Right renal cortex interstitium (tissue), 3 donors: Measurements from ENCODE around the gene ITIH4. TPM values are rescaled to one million over a fixed set of nuclear protein-coding genes. Genes with fewer than 3 reads are reported as not detected.

Source experiments
- DNase-seq, 3 donors: peaks; one replicate each; pipeline ENCODE4 v3.0.0-alpha.2; 2013; ENCODE audit warnings: low read depth in 3 of 3, low spot score in 2 of 3
- polyA plus RNA-seq, 3 donors: library from polyadenylated mRNA; unstranded; fragments of 120-200 nt; gene quantifications; one replicate each; pipeline ENCODE4 v1.2.1, GENCODE V29; 2013; ENCODE audit not compliant: insufficient read length in 3 of 3

The ITIH4 gene
- polyA plus RNA-seq, 3 donors, result 4.3 to 7.0 (median 5.2) TPM

DNA sequence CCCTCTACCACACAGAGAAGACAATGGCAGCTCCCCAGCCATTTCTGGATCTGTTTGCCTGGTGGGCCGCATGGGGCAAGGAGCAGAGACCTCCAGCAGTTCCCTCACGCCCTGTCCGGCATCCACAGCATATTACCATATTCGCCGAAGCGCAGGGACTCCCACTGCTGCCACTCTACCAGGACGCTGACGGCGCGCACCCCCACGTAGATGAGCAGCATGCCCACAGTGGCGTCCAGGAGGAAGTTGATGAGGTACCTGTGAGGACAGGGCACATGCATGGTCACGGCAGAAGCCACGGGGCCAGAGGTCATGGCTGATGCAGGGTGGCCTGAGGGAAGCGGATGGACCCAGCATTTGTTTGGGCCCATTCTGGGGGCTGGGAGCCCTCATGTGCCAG lies 19.2 kb upstream of the ITIH4 start:
- no peak for DNase-seq

DNA sequence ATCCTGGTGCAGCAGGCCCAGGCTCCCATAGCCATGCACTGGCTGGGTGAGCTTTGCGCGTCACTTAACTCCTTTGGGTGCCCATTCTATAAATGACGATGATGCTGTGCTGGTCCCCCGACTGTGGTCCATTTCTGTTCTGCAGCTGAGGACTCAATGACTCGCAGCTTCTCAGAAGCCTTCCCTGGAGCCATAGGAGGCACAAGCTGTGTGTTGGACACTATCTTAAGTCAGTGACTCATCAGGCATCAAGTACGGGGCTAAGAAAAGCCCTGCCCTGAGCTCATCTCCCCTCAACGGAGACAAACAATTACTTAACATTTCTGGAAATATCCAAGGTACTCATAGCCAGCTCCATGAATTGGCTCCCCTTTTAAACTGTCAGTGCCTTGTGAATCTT lies 18.1 kb upstream of the ITIH4 start:
- DNase-seq, result no peak

DNA sequence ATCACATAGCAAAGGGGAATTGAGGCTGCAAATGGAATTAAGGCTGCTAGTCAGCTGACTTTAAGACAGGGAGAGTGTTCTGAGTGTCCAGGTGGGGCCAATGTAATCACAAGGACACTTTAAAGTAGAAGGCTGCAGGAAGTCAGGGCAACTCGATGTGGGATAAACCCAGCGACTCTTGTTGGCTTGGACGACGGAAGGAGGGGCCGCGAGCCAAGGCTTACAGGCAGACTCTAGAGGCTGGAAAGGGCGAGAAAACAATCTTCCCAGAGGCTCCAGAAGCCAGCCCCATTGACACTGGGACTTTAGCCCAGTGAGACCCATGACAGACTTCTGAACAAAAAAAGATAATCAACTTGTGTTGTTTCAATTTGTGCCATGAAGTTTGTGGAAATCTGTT lies 17.3 kb upstream of the ITIH4 start:
- no peak for DNase-seq

DNA sequence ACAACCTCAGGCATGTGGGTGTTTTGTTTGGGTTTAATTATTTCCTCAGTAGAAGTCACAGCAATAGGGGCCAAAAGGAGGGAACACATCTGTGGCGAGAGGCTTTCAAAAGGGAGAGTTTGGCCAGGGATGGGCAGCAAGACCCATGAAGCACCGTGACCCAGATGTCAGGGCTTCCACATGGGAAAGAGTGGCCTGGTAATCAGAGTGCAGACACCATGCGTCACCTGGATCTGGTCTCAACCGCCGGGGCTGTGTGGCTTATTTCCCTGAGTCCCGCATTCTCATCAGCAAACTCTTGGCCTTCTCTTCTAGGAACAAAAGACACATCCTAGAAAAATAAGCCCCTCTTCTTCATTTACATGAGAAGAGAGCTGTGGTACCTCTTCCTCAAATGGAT lies 16.8 kb upstream of the ITIH4 start:
- DNase-seq, result no peak

DNA sequence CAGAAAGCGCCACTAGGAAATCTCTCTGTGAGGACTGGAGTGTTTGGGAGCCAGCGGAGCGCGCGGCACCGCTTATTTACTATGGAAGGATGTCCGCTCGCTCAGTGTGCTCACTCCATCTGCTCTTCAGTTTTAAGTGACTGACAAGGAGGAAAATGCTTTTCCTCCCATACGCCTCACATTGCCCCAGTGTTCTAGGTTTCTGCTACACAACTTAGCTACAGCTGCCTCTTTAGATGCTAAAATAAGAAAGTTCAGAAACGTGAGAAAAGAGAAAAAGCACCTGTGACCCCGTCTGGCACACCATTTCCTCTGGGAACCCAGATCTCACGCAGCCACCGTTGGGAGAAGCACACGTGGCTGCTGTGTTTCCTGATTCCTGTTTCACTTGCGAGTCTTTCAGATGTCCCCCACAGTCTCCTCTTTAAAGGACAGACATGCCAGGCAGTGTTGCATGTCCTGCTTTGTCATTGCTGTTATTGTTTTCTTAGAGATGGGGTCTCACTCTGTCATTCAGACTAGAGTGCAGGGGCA lies 16.0 kb upstream of the ITIH4 start:
- DNase-seq, result no peak

DNA sequence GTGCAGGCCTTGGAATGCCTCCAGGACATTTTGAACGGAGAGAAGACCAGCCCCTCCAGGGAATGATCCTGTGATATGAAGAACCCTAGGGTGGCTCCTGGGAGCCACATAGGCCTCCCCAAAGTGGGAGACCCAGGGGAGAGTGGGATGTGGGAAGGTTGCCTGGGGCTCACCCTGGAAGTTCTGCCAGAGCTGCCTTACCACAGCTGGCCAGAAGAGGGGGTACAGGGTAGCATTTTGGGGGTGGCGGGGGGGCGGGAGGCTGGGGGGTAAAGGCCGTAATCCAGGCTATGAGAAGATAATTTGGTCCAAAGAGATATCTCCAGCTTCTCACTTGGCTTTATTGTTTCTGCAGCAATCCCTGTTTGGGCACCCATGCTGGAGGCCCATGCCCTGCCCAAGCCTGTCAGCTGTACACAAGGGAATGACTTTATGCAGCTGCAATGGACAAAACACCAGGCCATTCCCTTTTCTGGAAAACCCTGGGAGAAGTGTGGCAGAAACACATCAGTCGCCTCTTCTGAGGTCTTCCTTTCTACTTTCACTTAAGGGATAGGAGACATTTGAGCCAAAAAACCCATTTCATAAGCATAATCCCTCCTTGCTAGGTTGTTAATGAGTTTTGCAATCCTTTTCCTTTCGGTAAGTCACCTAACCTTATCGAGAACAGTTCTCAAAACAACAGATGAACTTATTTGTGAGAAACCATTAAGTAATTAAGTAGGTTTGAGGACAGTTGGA lies 15.4 kb upstream of the ITIH4 start:
- DNase-seq, result no peak

DNA sequence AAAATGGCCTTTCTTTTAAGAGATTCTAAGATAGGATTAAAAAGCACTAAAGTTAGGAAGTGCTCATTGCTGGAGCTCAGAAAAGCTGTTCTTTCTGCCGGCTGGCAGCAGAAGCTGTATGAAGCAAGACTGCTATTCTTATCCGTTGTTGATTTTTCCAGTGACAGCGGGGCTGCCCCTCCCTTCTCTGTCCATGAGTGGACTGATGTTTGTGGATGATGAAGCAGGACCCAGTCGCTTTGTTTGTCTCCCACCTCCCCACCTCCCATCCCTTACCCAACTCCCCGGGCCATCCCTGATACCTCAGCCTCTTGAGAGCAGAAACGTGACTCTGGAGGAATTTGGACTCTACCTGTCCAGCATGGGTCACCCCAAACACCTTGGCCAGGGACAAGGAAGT lies 14.7 kb upstream of the ITIH4 start:
- no peak for DNase-seq

DNA sequence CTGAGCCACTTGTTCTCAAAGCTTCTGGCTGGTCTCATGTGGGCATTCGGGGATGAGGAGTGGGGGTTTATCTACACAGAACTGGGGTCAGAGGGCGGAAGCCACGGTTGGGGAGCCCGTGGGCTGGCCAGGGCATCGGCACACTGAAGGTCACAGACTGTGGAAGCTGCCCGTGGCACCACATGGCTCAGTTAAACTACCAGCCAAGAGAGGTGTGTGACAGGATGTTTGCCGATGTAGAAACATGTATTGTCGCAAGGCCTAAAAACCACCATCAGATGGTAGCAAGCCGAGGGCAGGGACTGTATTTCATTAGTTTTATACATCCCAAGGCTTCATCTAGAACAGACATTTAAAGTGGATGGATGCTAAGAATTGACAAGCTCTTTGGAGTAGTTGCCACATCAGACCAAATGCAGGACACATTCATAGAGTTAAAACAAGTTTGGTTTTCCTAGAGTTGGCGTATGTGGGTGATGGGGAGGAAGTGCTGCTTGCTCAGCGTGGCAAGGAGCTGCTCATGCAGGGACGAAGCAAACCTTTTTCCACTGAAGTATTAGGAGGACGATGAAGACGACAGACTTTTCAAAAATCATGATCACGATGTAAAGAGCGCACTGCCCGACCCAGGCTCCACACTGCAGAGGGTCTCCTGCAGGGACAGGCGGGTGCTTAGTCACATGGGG lies 14.0 kb upstream of the ITIH4 start:
- DNase-seq, result no peak

DNA sequence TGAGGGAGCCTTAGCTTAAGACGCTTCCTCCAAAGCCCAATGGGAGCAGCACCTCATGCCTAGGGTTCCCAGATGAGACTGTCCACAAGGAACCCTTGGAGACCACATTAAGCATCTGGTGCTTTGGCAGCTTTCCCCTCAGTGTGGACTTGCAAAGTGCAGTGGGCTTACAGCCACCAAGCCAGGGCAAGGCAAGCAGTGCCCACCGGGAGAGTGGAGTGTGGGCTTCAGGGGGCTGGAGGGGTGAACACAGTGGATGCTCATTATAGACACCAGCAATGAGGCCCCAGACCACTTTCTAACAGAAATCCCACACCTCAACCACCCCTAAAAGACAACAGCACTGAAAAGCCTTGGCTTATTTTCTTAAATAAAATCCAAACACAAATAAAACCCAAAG lies 13.4 kb upstream of the ITIH4 start:
- DNase-seq, result no peak

DNA sequence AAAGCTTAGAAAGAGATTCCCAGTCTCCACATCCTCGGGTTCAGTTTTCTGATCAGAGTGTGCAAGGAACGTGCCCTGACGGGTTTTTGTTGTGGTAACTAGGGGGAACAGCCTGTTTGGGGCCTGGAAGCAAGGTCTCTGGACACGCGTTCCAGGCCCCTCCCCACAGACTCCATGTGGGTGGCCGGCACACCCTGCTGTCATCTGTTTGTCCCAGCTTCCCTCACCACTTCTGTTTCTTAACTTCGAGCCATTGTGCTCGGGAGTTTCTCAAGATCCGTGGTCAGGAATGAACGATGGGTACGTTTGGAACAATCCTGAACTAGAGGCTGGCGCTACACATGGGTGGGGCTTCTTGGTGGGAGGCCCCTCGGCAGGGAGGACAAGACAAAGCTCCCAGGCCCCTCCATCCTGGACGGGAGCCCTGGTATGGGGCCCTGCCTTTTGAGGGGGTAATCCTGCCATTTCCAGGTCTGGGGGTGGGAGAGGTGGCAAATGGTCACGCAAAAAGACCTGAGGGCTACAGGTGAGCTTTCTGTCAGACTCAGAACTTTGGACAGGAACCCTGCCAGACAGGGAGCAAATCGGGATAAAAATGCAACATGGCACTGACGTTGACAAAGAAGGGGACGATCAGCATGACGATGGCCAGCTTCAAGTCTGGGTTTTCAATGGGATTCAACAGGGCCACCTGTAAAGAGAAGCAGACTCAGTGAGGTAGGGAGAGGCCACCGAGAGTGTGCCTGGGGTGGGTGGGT lies 12.8 kb upstream of the ITIH4 start:
- no peak for DNase-seq

DNA sequence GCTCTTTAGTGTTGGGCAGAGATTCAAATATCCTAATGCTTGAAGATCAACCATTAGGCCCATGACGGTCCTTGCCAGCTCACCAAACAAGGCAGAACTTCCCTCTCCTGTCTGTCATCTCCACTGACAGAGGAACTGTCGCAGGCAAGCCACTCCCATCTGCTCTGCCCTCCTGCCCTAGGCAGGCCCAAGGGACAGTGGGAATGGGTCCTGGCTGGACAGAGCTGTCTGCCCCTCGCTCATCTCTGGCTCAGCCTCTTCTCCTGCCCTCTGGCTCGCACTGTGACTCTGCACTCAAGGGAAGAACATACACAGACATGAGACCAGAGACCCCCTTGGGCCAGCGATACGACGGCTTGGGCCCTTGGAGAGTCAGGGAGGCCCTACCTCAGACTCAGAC lies 12.0 kb upstream of the ITIH4 start:
- no peak for DNase-seq

DNA sequence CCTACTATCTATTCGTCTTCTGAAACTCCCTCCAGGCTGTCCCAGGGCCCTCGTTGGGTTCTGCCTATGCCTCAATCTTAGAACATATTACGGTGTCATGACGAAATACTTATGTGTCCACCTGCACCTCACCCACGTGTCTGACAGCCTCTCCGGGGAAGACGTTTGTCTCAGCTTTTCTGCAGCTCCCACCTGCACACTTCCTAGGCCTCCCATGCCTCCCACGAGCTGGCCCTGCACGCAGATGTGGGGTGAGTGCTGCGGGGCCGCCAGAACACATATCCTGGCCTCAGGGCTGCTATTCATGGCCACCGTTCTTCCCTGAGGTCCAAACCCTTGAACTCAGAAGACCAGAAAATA lies 11.5 kb upstream of the ITIH4 start:
- no peak for DNase-seq

DNA sequence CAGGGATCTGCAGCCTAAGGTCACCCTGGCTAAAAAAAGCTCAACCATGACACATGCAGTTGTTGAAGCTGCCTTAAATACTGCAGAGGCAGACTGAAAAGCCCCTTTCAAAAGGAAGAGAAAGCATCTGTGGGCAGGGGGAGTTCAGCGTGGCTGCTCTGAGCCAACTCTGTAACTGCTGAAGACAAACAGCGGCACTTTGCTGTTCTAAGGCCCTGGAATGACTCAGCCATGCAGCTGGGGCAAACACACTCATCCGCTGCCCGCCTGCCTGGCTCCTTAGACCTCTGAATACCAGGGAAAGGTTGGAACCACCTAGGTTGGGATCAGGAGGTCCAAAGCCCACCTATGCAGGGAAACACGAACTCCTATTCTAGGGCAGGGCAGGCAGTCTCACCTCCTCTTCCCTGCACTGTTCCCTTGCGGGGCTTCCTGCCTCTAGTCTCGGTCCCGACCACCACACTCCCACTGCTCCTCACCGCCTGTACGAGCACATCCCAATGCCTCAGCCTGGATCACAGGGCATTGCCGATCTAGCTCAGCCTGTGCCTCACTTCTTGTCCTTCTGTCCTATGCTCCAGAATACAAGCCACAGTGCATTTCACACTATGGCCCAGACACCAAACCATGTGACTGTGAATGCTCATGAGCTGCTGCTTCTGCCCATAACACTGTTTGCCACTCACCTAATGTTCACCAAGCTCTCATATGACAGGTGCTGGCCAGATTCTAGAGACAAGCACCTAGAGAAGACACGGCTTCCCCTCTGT lies 10.9 kb upstream of the ITIH4 start:
- no peak for DNase-seq

DNA sequence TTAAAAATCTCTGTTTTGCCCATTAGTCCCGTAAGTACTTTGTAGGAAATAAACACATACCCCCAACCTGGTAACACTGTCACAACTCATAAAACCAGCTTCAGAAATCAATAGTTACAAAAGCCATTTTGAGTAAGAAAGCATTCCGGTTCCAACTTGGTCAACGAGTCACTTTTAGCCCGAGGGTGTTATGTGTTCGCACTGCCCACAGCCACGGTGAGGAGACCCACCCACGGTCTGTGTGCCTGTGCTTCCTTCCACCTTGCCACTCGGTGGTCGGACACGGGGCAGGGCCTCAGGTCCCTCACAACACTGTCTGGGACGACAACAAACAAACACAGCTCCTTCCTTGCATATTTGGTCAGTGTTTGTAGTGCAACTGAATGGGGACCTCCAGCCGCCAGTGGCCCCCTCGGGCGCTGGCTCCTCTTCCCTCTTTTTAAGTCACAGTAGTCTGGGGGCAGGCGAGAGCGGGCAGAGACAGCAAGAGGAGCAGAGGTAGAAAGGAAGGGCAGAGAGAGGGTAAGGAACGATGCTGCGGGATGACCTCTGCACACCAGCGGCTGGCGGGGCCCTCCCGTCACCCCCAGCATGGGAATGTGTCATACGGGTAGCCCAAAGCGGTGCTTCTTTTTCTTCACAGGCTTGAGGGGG lies 9.5 kb upstream of the ITIH4 start:
- DNase-seq, result no peak

DNA sequence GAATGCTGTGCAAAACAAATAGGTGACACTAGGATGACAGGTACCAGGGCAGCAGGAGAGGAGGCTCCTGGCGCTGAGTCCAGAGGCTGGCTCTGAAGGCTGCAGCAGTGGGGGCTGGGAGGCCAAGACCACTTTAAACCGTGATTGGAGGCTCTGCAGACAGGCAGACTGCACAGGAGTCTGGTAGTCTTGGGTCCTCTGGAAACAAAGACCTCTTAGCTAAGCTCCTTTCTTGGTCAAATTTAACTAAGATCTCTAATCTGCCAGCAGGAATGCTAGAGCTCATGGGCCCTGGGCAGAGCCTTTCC lies 8.8 kb upstream of the ITIH4 start:
- DNase-seq, result no peak

DNA sequence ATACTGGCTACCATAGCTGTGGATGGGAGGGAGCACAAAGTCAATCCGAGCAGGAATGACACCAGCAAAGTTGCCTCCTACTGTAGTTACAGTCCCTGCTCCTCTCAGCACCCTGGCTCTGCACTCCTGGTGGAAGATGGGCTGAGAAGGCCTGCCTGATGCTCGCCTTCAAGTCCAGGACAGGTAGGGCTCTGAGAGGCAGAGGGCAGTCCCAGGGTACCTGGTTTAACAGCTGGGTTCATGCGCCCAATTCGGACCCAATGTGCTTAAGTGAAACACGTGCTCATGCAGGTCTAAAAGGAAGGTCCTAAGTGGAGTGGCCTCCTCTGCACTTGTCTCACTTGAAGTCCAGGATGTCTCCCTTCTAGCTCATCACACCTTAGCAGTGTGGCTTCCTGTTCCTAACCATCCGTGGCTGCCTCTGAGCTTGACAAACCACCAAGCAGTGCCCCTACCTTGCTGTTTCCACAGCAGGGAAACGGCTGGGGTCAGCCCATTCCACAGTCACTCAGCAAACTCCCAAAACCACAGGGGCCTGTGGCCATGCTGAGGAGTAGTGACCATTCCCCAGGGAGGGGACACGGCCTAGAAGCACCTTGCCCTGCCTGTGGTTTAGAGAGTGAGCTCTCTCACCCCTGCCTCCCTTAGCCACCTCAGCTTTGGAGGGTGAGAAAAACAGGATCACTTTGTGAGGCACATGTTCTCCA lies 8.2 kb upstream of the ITIH4 start:
- no peak for DNase-seq

DNA sequence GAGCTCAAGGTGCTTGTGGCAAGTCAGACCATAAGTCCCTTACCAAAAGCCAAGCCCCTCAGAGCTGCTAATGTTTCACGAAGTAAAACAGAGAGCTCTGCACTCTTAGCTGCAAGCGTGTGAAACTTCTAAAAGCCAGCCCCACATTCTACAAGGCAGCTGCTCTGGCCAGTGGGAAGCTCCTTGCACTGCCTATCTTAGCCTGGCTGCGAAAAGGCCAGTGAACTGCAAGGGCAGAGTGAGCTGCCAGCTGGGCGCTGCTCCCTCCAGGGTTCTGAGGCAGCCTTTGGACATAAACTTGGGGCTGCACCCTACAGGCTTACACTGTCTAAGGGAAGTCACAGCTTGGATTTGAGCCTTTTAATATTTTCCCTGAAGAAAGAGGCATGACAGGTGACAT lies 6.5 kb upstream of the ITIH4 start:
- no peak for DNase-seq

DNA sequence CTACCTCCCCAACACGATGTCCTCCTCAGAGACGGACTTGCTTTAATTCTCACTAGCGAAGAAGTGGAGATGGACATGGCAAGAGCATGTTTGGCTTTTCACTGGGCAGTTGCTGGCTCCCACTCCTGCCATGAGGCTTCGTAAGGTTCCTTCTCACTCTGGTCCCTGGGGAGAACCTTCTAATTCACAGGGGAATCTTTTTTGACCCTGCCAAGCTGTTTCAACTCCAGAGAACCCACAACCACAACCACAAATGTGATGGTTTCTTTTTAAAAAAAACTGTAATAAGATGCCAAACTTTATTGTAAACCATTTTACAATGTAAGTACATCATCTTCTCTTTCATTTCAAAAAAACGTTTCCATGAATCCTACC lies 6.0 kb upstream of the ITIH4 start:
- DNase-seq, result no peak

DNA sequence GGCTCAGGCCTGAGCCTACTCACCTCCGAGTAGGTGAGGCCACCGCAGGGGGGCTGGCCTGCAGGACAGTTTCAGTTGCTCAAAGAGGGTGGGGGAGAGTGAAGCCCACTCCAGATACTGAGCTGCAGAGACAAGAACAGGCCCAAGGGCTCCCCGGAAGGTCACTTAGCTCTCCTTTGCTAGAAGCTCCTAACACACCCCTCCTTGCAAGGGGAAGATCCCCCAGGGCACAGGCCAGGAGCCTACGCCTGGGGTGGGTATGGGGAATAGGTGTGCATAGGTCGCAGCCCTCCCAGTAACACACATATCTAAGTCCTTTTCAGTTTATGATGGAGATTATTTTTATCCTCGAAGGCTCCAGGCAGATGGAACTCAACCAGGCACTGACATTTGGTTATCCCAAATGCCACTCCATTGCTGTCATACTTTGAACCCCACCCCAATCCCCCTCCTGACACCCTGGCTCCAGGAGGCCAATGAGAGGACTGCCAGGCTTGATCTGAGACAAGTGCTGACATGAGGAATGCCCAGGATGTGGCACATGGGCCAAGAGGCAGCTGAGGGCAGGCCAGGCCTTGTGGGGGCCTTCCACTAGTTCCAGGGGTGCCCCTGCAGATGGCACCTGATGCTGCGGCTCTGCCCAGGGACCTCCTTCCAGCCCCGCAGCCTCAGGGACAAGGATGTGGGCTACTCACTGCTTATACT lies 5.4 kb upstream of the ITIH4 start:
- DNase-seq, result no peak
